ENCODE results near the gene KCNF1.

Gene KCNF1

DNA sequence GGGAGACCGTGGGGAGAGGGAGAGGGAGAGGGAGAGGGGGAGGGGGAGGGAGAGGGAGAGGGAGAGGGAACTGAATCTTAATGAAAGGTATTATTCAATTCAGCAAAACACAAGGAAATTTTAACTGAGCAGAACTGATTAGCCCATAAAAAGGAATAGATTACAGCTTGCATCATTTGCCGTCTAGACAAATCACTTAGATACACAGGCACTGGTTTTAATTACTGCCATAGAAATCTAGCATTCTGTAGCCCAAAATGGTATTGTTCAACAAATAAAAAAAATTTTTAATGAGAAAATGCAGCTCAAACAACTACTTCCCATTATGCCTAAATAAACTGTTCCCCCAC, 7.9 kb upstream of the KCNF1 start:
- TF ChIP-seq, protein P1, sequence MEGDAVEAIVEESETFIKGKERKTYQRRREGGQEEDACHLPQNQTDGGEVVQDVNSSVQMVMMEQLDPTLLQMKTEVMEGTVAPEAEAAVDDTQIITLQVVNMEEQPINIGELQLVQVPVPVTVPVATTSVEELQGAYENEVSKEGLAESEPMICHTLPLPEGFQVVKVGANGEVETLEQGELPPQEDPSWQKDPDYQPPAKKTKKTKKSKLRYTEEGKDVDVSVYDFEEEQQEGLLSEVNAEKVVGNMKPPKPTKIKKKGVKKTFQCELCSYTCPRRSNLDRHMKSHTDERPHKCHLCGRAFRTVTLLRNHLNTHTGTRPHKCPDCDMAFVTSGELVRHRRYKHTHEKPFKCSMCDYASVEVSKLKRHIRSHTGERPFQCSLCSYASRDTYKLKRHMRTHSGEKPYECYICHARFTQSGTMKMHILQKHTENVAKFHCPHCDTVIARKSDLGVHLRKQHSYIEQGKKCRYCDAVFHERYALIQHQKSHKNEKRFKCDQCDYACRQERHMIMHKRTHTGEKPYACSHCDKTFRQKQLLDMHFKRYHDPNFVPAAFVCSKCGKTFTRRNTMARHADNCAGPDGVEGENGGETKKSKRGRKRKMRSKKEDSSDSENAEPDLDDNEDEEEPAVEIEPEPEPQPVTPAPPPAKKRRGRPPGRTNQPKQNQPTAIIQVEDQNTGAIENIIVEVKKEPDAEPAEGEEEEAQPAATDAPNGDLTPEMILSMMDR (IDR thresholded peaks at IDR 0.05): no peak
- Mint-ChIP-seq H3K4me1 (no peaks in the 10 kb centered on the region), H3K27ac (no peak overlapping the region), H3K27me3 (ENCODE audit: low read depth, poor library complexity) (peaks cover 21% of the 10 kb centered on the region), H3K9me3 (peaks cover 25% of the 10 kb centered on the region), H3K36me3 (ENCODE audit: low read depth) (peaks cover 7% of the 10 kb centered on the region), H3K4me3 (no peak overlapping the region)
- DNase-seq: no peak

DNA sequence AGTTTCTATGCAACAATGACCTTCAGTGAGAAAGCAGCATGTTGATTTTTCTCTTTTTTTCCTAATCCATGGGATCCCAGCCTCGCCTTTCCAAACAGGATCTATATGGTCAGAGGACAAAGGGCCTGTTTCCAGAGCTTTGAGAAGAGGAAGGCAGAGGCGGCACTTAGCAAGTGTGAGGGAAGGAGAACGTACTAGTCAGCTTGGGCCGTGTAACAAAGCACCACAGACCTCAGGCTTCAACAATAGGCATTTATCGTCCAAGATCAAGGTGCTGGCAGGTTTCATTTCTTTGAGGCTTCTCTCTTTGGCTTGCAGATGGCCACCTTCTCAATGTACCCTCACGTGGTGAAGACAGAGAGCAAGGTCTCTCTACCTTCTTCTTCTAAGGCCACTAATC, 7.3 kb upstream of the KCNF1 start:
- no peak for DNase-seq
- Mint-ChIP-seq H3K9me3 (peaks cover 25% of the 10 kb centered on the region), H3K36me3 (ENCODE audit: low read depth) (peaks cover 7% of the 10 kb centered on the region), H3K4me3 (no peak overlapping the region), H3K27ac (no peak overlapping the region), H3K4me1 (peaks cover 4% of the 10 kb centered on the region), H3K27me3 (ENCODE audit: low read depth, poor library complexity) (peaks cover 23% of the 10 kb centered on the region)
- TF ChIP-seq, protein P1 (IDR thresholded peaks at IDR 0.05): no peak

DNA sequence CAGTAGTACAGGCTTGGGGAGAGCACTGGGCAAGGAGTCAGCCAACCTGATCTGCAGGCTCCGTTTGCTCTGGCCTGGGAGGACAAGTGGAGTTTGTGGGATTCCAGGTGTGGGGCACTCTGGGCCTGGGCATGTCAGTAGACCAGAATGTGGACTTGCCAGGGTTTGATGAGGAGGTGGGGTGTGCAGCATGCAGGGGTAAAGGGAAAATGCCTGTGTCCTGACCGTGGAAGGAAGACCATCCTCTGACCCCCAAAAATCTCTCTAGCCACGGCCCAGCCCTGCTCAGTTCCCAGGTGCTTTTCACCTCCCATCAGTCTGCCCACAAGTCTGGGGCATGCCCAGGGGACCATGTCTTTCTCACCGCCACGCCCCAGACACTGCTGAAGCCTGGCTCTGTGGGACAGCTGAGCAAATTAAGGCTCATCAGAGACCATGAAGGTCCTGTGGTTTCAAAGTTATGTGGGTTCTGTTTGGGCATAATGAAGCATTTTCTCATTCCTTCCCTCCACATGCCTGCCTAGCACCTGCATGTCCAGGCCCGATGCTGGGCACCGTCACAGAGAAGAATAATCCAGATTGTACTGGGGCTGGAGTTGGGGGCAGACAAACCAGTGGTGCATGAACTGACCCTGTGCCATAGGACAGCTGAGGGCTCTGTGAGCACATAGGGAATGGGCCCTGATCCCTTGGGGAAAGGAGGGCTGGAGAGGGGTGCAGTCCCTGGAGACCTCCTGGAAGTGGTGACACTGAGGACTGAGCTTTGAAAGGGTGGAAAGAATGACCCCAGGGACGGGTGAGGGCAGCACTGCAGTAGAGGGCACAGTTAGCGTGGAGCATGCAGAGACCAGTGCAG, 6.5 kb upstream of the KCNF1 start:
- peaks cover 7% of the 10 kb centered on the region for H3K36me3 Mint-ChIP-seq (ENCODE audit: low read depth)
- no peak for DNase-seq
- peaks cover 6% of the 10 kb centered on the region for H3K4me1 Mint-ChIP-seq
- peaks cover 25% of the 10 kb centered on the region for H3K9me3 Mint-ChIP-seq
- H3K4me3 Mint-ChIP-seq: no peak overlapping the region
- no peak overlapping the region for H3K27ac Mint-ChIP-seq
- peaks cover 31% of the 10 kb centered on the region for H3K27me3 Mint-ChIP-seq (ENCODE audit: low read depth, poor library complexity)
- TF ChIP-seq, protein P1 (IDR thresholded peaks at IDR 0.05): no peak

DNA sequence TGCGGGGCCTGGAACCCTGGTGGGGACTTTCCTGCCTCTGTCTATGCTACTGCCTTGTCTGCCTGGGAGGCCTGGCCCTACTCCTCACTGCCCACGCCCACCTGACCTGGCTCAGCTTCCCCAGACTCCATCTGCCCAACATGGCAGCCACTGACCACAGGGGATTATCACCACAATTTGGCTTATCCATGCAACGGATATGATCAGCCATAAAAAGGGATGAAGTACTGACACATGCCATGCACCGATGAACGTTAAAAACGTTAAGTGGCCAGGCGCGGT, 5.9 kb upstream of the KCNF1 start:
- DNase-seq: no peak
- H3K27ac Mint-ChIP-seq: no peak overlapping the region
- H3K4me3 Mint-ChIP-seq: no peak overlapping the region
- peaks cover 37% of the 10 kb centered on the region for H3K27me3 Mint-ChIP-seq (ENCODE audit: low read depth, poor library complexity)
- H3K36me3 Mint-ChIP-seq (ENCODE audit: low read depth): peaks cover 7% of the 10 kb centered on the region
- H3K9me3 Mint-ChIP-seq: peaks cover 20% of the 10 kb centered on the region
- TF ChIP-seq, protein P1 (IDR thresholded peaks at IDR 0.05): no peak
- H3K4me1 Mint-ChIP-seq: peaks cover 8% of the 10 kb centered on the region

DNA sequence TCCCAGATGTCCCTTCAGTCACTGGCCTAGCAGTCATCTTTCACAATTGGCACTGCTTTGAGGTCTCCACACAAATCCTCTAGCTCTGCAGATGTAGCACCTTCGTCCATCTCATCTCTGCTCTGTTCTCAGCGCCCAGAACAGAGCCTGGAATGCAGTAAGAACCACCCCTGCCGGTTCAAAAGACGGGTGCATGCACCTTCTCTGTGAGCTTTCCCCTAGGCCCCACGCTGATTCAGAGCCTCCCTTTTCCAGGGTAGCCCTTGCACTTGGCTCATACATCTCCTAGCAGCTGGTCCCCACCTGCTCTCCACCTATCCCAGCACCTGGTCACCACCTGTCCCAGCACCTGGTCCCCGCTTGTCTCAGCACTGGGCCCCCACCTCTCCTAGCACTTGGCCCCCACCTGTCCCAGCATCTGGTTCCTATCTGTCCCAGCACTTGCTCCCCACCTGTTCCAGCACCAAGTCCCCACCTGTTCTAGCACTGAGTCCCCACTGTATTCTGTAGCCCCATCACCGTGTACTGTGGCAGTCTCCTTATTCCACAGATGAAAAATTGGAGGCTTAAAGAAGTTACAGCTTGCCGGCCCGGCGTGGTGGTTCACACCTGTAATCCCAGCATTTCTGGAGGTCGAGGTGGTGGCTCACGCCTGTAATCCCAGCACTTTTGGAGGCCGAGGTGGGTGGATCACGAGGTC, 4.7 kb upstream of the KCNF1 start:
- TF ChIP-seq, protein P1 (IDR thresholded peaks at IDR 0.05): no peak
- peaks cover 12% of the 10 kb centered on the region for H3K4me1 Mint-ChIP-seq
- peaks cover 7% of the 10 kb centered on the region for H3K36me3 Mint-ChIP-seq (ENCODE audit: low read depth)
- peak overlapping the region; percentile 29 for H3K27ac Mint-ChIP-seq
- DNase-seq: no peak
- H3K4me3 Mint-ChIP-seq: no peak overlapping the region
- H3K27me3 Mint-ChIP-seq (ENCODE audit: low read depth, poor library complexity): peaks cover 47% of the 10 kb centered on the region
- peaks cover 16% of the 10 kb centered on the region for H3K9me3 Mint-ChIP-seq

All from nephron progenitor cell (in vitro differentiated cells).